Ishikawa (cell line): ENCODE data around the gene RFC1.

ENCODE experiments used
- CEBPB ChIP-seq: IDR thresholded peaks from 2 replicates; pipeline ENCODE4 v1.6.1; 2012
- CREB1 ChIP-seq: IDR thresholded peaks from 2 replicates; pipeline ENCODE4 v1.6.1; 2012; ENCODE audit warnings: low read depth
- EGR1 ChIP-seq: IDR thresholded peaks from 2 replicates; pipeline ENCODE4 v1.6.1; 2012
- EP300 ChIP-seq: IDR thresholded peaks from 2 replicates; pipeline ENCODE4 v1.6.1; 2012; ENCODE audit warnings: borderline replicate concordance
- FOXM1 ChIP-seq: IDR thresholded peaks from 2 replicates; pipeline ENCODE4 v1.6.1; 2012; ENCODE audit warnings: low read depth, borderline replicate concordance
- NFIC ChIP-seq: IDR thresholded peaks from 2 replicates; pipeline ENCODE4 v1.6.1; 2012
- RAD21 ChIP-seq: IDR thresholded peaks from 2 replicates; pipeline ENCODE4 v1.6.1; 2012; ENCODE audit warnings: low read depth
- TAF1 ChIP-seq: IDR thresholded peaks from 2 replicates; pipeline ENCODE4 v1.6.1; 2012; ENCODE audit warnings: low read depth, mild to moderate bottlenecking
- TCF12 ChIP-seq: IDR thresholded peaks from 2 replicates; pipeline ENCODE4 v1.6.1; 2012; ENCODE audit warnings: low read depth
- TEAD4 ChIP-seq: IDR thresholded peaks from 2 replicates; pipeline ENCODE4 v1.6.1; 2012
- YY1 ChIP-seq: IDR thresholded peaks from 2 replicates; pipeline ENCODE4 v1.6.1; 2012; ENCODE audit warnings: low read depth
- ZBTB7A ChIP-seq: IDR thresholded peaks from 2 replicates; pipeline ENCODE4 v1.6.1; 2012; ENCODE audit warnings: low read depth
- TF ChIP-seq, protein P1 (sequence below): IDR thresholded peaks from 2 replicates; pipeline ENCODE4 v1.6.1; 2012
- TF ChIP-seq, protein P2 (sequence below): IDR thresholded peaks from 2 replicates; pipeline ENCODE4 v1.6.1; 2012
- TF ChIP-seq, protein P3 (sequence below): IDR thresholded peaks from 2 replicates; pipeline ENCODE4 v1.6.1; 2012; ENCODE audit warnings: low read depth, mild to moderate bottlenecking

Gene RFC1

DNA sequence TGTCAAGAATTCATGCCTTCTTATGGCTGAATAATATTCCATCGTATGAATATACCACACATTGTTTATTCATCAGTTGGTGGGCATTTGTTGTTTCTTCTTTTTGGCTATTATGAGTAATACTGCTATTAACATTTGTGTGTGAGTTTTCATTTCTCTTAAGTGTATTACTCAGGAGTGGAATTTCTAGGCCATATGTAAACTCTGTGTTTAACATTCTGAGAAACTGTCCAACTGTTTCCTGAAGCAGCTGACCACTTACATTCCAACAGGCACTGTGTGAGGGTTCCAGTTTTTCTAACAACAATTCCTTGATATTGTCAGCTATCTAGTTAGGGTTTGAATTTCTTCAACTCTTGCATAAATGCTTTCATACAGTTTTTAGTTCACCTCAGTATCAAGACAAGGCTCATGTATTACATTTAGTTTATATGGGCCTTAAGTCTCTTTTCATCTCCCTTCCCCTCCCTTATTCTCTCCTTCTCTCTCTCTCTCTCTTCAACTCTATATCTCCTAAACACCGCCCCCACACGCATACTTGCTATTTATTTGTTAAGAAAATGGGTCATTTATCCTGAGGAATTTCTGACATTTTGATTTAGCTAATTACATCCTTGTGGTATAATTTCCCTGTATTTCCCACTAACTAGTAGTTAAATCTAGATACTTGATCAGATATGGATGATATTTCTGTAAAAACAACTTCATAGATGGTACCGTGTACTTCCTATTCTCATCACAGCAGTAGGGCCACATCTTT, 106.4 kb downstream of the RFC1 start:
- TF ChIP-seq, protein P1, sequence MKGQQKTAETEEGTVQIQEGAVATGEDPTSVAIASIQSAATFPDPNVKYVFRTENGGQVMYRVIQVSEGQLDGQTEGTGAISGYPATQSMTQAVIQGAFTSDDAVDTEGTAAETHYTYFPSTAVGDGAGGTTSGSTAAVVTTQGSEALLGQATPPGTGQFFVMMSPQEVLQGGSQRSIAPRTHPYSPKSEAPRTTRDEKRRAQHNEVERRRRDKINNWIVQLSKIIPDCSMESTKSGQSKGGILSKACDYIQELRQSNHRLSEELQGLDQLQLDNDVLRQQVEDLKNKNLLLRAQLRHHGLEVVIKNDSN = no peak
- TF ChIP-seq EGR1 = peak; percentile 53; the same call in 1 of the 2 replicates

DNA sequence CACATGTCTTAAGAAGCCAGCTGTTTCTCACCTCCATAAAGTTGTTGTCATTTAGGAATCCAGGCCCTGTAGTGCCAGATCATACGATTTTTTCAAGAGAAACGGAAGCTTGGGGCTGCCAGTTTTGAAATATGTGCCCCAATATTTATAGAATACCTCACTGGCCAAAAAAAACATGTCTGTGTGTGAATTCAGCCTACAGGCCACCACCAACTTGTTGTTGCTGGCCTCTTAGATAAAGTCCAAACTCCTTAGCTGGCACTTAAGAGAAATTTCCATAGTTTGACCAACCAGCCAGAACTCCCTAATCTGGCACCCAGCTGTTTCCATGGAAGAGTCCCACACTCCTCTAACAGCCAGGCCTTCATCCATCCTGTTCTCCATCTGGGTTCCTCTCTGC, 109.7 kb downstream of the RFC1 start:
- no peak for TF ChIP-seq FOXM1
- no peak for TF ChIP-seq RAD21
- TF ChIP-seq NFIC = peak; percentile 29; the same call in 1 of the 2 replicates
- TF ChIP-seq EGR1 = no peak
- no peak for TF ChIP-seq ZBTB7A
- TF ChIP-seq, protein P1 = no peak
- TF ChIP-seq, protein P2, sequence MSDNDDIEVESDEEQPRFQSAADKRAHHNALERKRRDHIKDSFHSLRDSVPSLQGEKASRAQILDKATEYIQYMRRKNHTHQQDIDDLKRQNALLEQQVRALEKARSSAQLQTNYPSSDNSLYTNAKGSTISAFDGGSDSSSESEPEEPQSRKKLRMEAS = no peak

DNA sequence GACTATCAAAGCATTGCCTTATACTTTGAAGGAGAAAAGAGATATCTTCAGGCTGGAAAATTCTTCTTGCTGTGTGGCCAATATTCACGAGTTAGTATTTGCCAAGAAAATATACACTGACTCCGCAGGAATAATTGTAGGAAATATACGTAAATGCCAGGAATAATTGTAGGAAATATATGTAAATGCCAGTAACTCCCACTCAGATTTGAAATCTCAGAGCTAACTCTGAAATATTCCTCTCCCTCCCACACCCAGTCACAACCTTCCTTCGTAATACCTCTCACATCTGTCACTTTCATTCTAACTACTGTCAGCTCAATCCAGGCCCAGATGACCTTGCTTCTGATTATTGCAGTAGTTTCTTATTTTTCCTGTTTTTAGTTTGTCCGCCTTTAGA, 110.3 kb downstream of the RFC1 start:
- TF ChIP-seq, protein P1 = no peak
- TF ChIP-seq NFIC (no peak), TAF1 (no peak), TEAD4 (no peak), CEBPB (no peak), CREB1 (no peak), EP300 (no peak), ZBTB7A (no peak), EGR1 (no peak), FOXM1 (no peak), RAD21 (no peak), TCF12 (no peak), YY1 (no peak)
- TF ChIP-seq, protein P2 = no peak
- TF ChIP-seq, protein P3, sequence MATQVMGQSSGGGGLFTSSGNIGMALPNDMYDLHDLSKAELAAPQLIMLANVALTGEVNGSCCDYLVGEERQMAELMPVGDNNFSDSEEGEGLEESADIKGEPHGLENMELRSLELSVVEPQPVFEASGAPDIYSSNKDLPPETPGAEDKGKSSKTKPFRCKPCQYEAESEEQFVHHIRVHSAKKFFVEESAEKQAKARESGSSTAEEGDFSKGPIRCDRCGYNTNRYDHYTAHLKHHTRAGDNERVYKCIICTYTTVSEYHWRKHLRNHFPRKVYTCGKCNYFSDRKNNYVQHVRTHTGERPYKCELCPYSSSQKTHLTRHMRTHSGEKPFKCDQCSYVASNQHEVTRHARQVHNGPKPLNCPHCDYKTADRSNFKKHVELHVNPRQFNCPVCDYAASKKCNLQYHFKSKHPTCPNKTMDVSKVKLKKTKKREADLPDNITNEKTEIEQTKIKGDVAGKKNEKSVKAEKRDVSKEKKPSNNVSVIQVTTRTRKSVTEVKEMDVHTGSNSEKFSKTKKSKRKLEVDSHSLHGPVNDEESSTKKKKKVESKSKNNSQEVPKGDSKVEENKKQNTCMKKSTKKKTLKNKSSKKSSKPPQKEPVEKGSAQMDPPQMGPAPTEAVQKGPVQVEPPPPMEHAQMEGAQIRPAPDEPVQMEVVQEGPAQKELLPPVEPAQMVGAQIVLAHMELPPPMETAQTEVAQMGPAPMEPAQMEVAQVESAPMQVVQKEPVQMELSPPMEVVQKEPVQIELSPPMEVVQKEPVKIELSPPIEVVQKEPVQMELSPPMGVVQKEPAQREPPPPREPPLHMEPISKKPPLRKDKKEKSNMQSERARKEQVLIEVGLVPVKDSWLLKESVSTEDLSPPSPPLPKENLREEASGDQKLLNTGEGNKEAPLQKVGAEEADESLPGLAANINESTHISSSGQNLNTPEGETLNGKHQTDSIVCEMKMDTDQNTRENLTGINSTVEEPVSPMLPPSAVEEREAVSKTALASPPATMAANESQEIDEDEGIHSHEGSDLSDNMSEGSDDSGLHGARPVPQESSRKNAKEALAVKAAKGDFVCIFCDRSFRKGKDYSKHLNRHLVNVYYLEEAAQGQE = no peak

DNA sequence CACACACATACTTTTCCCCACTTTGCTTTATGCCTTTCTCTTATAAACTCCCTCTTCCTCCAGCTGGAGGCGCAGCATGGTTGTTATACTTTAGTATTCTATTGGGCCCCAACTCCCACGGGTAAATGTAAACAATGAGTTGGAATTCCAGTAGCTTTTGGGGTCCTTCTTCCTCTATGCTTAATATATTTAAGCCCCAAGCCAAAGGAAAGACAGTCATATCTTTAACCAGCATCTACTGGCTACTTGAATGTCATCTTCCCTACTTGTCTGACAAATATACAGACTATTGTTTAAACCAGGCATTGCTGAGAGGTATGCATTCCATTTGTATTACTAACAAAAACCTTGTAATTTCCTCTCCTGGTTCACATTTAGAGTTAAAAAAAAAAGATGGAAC, 110.9 kb downstream of the RFC1 start:
- TF ChIP-seq TCF12 (no peak), NFIC (no peak), CEBPB (no peak), YY1 (no peak), EGR1 (no peak), CREB1 (no peak), RAD21 (peak; percentile 25; the same call in 1 of the 2 replicates), FOXM1 (peak; percentile 34; the same call in 1 of the 2 replicates), TEAD4 (peak; percentile 72), TAF1 (no peak), ZBTB7A (no peak), EP300 (no peak)
- TF ChIP-seq, protein P2 = no peak
- TF ChIP-seq, protein P1 = no peak
- TF ChIP-seq, protein P3 = no peak

DNA sequence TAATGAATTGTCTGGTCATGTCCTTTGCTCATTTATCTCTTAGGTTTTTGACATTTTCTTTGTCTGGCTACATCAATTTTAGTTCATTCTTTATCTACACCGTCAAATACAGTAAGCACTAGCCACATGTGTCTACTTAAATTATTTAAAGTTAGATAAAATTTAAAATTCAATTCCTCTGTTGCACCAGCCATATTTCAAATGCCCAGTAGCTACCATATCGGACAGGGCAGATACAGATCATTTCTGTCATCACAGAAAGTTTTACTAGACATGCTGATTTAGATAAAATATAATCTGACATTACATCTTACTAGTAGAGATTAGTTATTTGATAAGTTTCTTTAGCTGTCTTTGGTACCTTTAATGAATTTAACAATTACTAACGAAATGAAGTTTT, 122.7 kb downstream of the RFC1 start:
- TF ChIP-seq EP300 (no peak), TEAD4 (no peak), FOXM1 (no peak), CREB1 (no peak), RAD21 (no peak), TCF12 (no peak), YY1 (no peak), NFIC (no peak), CEBPB (no peak), EGR1 (no peak), ZBTB7A (no peak), TAF1 (no peak)
- TF ChIP-seq, protein P2 = no peak
- TF ChIP-seq, protein P3 = no peak
- TF ChIP-seq, protein P1 = no peak
